NCI-H1694 treated with DMSO at 0.1 percent for 48 hours (cell line): Measurements from ENCODE around the gene ACBD4.
A peak's percentile ranks its signal among the peaks of the same experiment; 100 is the strongest.

Source experiments
- DNase-seq: peaks from one replicate; lab custom pipeline; 2025; lab: John Stamatoyannopoulos, UW

The ACBD4 gene

DNA sequence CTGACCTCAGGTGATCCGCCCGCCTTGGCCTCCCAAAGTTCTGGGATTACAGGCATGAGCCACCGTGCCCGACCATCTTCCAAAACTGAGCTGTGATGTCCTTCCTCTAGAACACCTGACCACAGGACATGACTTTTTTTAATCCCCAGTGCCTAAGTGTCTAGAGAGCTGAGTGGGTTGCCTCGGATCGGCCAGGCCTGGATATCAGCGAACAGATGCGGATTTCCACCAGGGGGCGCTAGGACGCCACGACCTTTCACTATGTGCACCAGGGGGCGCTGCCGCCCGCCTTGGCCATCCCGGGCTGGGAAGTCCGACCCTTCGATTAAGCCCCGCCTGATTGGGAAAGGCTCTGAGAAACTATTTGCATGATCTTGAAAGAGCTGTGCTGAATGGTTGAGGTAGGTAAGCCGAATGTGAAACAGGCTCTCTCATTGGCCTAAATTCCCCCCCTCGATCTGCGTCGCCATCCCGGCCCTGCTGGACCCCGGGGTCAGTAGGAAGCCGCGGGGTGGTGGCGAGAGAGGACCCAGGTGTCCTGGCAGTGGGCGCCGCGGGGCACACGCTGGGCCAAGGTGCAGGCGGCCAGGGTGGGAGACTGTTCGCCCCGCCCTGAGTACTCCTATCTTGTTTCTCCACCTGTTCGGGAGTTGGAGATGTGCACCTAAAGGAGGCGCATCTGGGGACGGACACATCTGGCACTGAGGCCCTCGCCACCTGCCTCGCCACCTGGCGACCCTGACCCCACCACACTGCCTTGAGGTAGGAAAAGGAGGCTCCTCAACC lies at the start of gene ACBD4:
Gene ACBD4 (plus strand): TSS at position 496 of the 786 bp plus-strand sequence. CDS start 458 bp downstream, outside the sequence.
- DNase-seq, result peak; percentile 96

DNA sequence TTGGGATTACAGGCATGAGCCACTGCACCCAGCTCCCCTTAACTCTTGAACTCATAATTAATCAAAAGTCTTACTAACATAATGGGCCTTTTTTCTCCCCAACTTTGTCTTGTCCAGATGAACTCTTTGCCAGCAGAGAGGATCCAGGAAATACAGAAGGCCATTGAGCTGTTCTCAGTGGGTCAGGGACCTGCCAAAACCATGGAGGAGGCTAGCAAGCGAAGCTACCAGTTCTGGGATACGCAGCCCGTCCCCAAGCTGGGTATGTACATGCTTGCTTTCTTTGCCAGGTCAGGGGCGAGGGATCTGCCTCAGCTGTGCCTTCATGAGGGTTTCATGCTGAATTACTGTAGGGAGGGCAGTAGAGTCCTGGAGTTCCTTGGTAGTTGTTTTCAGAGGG lies 49.1 kb upstream of the ACBD4 start:
- DNase-seq, result no peak

- no peak for DNase-seq
These were observed 48.5 kb upstream of the ACBD4 start for GRCh38 chr17:45086865-45087503.

DNA sequence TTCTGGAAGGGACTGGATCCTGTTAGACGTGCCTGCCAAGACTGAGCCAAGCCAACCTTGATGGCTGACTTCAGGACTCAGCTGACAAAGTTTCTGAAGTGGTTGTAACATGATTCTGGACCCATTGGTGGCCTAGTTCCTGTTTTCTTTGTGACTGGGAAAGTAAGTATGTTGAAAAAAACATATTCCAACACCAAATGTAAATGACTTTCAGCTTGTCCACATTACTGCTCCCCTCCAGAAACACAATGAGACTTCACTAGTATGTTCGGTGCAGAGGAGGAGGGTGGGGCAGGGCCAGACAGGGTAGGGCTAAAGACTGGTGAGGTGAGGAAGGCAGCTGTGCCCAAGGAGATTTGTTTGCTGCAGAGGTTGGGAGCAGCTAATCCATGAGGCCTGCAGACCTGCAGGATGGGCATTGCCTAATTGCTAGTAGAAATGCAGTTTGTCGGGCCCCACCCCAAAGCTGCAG lies 47.9 kb upstream of the ACBD4 start:
- DNase-seq, result no peak

DNA sequence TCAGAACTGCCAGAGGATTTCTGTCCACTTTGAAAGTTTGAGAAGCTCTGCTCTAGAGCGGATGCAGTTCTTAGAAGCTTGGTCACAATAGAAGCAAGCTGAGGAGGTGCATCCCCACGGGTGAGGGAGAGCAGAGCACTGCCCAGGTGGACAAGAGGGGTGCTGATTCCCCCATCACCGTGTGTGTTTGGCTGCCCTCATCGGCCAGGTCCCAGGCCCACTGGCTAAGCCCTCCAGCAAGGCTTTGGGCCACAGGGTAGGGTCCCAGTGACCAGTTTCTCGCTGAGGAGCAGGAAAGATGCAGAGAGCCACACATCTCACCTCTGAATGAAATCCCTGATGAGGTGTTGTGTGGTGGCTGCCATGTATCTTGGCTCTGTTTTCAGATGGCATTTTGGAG lies 47.5 kb upstream of the ACBD4 start:
- DNase-seq, result no peak

- no peak for DNase-seq
These were observed 46.7 kb upstream of the ACBD4 start for GRCh38 chr17:45088741-45089140.

GRCh38 chr17:45090711-45091110 lies 44.8 kb upstream of the ACBD4 start:
- no peak for DNase-seq

- no peak for DNase-seq
These were observed 43.6 kb upstream of the ACBD4 start for GRCh38 chr17:45091778-45092425.

- DNase-seq, result no peak
These were observed 42.5 kb upstream of the ACBD4 start for GRCh38 chr17:45092911-45093430.

- DNase-seq, result no peak
These were observed 41.9 kb upstream of the ACBD4 start for GRCh38 chr17:45093444-45094110.

- peak; percentile 34 for DNase-seq
These were observed 39.3 kb upstream of the ACBD4 start for GRCh38 chr17:45096141-45096540.

- DNase-seq, result no peak
These were observed 38.6 kb upstream of the ACBD4 start for GRCh38 chr17:45096926-45097325.

DNA sequence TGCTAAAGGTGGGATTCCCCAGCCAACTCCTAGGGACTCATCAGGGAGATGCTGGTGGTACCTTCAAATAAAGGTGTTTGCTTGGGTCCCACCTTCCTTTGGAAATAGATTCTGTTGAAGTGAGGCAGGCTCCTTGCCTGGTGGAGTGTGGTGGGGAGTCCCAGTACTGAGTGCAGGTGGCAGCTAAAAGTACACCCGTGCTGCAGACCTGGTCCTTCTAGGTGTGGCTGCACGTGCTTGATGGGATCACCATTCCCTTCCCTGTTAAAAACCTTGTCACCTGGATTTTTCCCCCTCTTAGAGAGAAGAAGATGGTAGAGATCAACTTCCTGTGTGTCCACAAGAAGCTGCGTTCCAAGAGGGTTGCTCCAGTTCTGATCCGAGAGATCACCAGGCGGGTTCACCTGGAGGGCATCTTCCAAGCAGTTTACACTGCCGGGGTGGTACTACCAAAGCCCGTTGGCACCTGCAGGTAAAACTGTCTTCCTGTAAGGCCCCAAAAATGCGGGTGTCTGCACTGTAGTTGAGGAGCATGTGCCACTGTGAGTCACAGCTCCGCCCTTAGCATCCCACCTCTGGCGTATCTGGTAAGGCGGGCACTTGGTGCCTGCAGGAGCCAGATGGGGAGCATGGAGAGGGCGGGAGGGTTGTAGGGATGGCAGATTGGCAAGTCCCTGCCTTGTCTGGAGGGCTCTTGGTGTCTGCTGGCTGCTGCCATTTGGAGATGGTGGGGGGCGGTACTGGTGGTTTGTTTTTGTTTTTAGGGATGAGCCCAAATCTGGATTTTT lies 37.2 kb upstream of the ACBD4 start:
- peak; percentile 73 for DNase-seq

DNA sequence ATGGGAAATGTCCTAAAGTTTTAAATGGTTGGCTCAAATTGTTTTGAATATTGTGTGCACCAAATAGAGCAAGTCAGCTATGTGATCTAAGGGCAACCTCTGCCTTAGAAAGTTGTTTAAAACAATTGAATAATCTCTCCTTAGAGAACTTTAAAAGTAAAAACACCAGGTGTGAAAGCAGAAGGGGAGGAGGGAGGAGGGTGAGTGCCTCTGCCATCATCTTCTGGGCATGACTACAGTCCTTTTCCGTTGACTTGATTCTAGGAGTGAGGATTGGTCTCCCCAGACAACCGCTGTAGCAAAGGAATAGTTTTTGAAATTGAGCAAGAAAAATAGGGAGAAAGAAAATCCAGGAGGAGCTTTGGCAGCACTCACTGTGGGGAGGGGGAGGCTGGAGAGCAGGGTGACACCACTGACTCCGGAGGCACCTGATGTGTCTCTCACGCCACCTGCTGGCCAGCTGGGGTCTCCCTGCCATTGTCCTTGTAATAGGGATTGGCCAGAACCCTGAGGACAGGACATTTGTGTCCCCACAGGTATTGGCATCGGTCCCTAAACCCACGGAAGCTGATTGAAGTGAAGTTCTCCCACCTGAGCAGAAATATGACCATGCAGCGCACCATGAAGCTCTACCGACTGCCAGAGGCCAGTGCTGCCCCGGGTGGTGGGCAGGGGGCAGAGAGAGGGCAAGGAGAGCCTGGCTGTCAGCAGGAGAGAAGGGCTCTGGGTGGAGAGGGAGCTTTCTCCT lies 36.4 kb upstream of the ACBD4 start:
- peak; percentile 66 for DNase-seq

- DNase-seq, result no peak
These were observed 34.0 kb upstream of the ACBD4 start for GRCh38 chr17:45101546-45101882.

- DNase-seq, result no peak
These were observed 33.3 kb upstream of the ACBD4 start for GRCh38 chr17:45101883-45102811.

- DNase-seq, result no peak
These were observed 32.6 kb upstream of the ACBD4 start for GRCh38 chr17:45102856-45103255.

DNA sequence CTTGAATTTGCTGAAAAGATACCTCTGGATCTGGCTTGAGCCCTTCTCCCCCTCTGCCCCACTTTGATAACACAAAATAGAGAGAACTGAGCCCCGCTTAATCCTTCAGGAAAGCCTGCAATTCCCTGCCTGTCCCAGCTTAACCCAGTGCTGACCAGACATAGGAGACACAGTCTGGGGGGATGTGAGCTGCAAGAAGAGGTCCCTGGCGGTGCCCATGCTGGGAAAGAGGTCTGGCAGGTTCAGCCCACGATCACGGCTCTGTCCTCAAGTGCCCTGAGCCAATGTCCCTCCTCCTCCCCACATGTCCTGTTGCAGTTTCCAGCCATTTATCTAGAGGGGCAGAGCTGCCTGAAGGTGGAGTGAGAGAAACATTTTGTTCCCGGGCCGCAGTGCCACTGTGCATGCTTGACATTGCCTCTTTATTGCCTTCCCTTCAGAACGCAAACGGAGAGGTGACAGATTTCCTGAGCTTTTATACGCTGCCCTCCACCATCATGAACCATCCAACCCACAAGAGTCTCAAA lies 32.2 kb upstream of the ACBD4 start:
- DNase-seq, result no peak

GRCh38 chr17:45104029-45104428 lies 31.5 kb upstream of the ACBD4 start:
- no peak for DNase-seq
